ENCODE results near the gene SFXN3.
"Not testable (repeated sequence)": the region's sequence is repeated elsewhere in the genome, so short reads cannot be mapped to it uniquely, and the experiment has no call there.

SFXN3 gene

GRCh38 chr10:101015582-101015973 is 15.5 kb upstream of the SFXN3 start:
- in situ Hi-C loops (cut with MboI; ENCODE audit: low sequenced_read_pairs), result no loop called here

- in situ Hi-C loops (cut with MboI; ENCODE audit: low sequenced_read_pairs), result no loop called here
Observed at GRCh38 chr10:101016814-101017213, 14.2 kb upstream of the SFXN3 start.

GRCh38 chr10:101018118-101018599 is 12.9 kb upstream of the SFXN3 start:
- in situ Hi-C loops (cut with MboI; ENCODE audit: low sequenced_read_pairs), result no loop called here

- in situ Hi-C loops (cut with MboI; ENCODE audit: low sequenced_read_pairs), result no loop called here
Observed at GRCh38 chr10:101018600-101019439, 12.2 kb upstream of the SFXN3 start.

GRCh38 chr10:101019440-101019703 is 11.7 kb upstream of the SFXN3 start:
- in situ Hi-C loops (cut with MboI; ENCODE audit: low sequenced_read_pairs), result no loop called here

GRCh38 chr10:101020427-101021075 is 10.5 kb upstream of the SFXN3 start:
- in situ Hi-C loops (cut with MboI; ENCODE audit: low sequenced_read_pairs), result no loop called here

GRCh38 chr10:101021239-101021638 is 9.8 kb upstream of the SFXN3 start:
- in situ Hi-C loops (cut with MboI; ENCODE audit: low sequenced_read_pairs), result no loop called here

GRCh38 chr10:101021692-101022251 is 9.3 kb upstream of the SFXN3 start:
- in situ Hi-C loops (cut with MboI; ENCODE audit: low sequenced_read_pairs), result no loop called here

GRCh38 chr10:101022967-101023705 is 7.9 kb upstream of the SFXN3 start:
- in situ Hi-C loops (cut with MboI; ENCODE audit: low sequenced_read_pairs), result no loop called here

GRCh38 chr10:101027106-101027720 is 3.8 kb upstream of the SFXN3 start:
- in situ Hi-C loops (cut with MboI; ENCODE audit: low sequenced_read_pairs), result no loop called here

GRCh38 chr10:101028446-101029337 is 2.3 kb upstream of the SFXN3 start:
- in situ Hi-C loops (cut with MboI; ENCODE audit: low sequenced_read_pairs), result no loop called here

- in situ Hi-C loops (cut with MboI; ENCODE audit: low sequenced_read_pairs), result no loop called here
Observed at GRCh38 chr10:101029520-101030295, 1.3 kb upstream of the SFXN3 start.

GRCh38 chr10:101030496-101031127 is 422 bp upstream of the SFXN3 start:
- in situ Hi-C loops (cut with MboI; ENCODE audit: low sequenced_read_pairs), result no loop called here

GRCh38 chr10:101031796-101032636 is 982 bp downstream of the SFXN3 start:
- in situ Hi-C loops (cut with MboI; ENCODE audit: low sequenced_read_pairs), result no loop called here

- in situ Hi-C loops (cut with MboI; ENCODE audit: low sequenced_read_pairs), result no loop called here
Observed at GRCh38 chr10:101032637-101033224, 1.7 kb downstream of the SFXN3 start.

GRCh38 chr10:101033276-101033675 is 2.2 kb downstream of the SFXN3 start:
- in situ Hi-C loops (cut with MboI; ENCODE audit: low sequenced_read_pairs), result no loop called here

GRCh38 chr10:101034404-101034803 is 3.4 kb downstream of the SFXN3 start:
- in situ Hi-C loops (cut with MboI; ENCODE audit: low sequenced_read_pairs), result not testable (repeated sequence)

GRCh38 chr10:101035314-101035713 is 4.3 kb downstream of the SFXN3 start:
- in situ Hi-C loops (cut with MboI; ENCODE audit: low sequenced_read_pairs), result no loop called here

Data from HL-60/S4 treated with retinoic acid at 250 ng/mL for 4 days and 3 days (cell line).